ENCODE measurements around the gene PPIL4.

Gene PPIL4, protein sequence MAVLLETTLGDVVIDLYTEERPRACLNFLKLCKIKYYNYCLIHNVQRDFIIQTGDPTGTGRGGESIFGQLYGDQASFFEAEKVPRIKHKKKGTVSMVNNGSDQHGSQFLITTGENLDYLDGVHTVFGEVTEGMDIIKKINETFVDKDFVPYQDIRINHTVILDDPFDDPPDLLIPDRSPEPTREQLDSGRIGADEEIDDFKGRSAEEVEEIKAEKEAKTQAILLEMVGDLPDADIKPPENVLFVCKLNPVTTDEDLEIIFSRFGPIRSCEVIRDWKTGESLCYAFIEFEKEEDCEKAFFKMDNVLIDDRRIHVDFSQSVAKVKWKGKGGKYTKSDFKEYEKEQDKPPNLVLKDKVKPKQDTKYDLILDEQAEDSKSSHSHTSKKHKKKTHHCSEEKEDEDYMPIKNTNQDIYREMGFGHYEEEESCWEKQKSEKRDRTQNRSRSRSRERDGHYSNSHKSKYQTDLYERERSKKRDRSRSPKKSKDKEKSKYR

DNA sequence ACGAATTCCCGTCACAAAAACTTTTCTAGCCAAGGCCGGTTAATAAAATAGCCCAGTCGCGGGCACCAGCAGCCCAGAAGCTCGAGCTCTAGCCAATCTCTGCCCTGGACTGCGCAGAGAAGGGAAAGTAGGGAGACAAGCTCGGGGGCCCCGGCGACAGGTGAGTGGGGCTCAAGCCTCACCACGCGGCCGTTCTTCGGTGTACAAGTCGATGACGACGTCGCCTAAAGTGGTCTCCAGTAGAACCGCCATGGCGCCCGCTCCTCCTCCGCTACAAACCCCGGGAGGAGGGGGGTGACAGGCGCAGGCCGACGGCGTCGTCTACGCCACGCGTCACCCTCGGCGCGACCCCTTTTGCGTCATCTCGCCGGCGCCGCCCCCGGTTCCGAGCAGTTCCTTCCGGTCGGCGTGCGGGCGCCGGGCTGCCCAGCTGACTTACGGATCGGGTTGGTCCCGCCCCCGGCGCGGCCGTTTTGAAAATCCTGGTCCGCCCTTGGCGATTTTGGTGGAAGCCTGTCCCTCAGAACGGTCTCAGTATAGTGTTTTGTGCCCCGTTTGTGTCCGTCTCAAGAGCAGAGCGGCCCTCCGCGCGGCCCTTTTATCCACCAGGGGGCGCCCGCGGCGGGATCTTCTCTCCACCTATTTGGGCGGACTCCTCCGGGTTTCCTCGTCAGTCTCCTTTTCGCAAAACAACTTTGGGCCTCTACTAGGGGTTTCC lies at the start of gene PPIL4:
Gene PPIL4 (minus strand): TSS at position 290 of the 718 bp plus-strand sequence. CDS start 38 bp downstream, at position 252.
- Histone ChIP-seq H3K9ac (ENCODE audit: low read length) (peak within 1 kb of the TSS; percentile 100), H3K27me3 (replicated peaks; ENCODE audit: control insufficient read depth, insufficient read depth, low read length) (no peaks in the 10 kb centered on the region), H3K4me3 (ENCODE audit: low read length) (peak within 1 kb of the TSS; percentile 99), H3K9me3 (ENCODE audit: control insufficient read depth, low read length) (no peaks in the 10 kb centered on the region), H3K4me1 (ENCODE audit: control insufficient read depth, insufficient read depth, low read length) (peaks cover 26% of the 10 kb centered on the region), H3K36me3 (ENCODE audit: control insufficient read depth, insufficient read depth, low read length, severe bottlenecking) (no peaks in the 10 kb centered on the region)
- peak; percentile 98 for DNase-seq (ENCODE audit: low read depth)

DNA sequence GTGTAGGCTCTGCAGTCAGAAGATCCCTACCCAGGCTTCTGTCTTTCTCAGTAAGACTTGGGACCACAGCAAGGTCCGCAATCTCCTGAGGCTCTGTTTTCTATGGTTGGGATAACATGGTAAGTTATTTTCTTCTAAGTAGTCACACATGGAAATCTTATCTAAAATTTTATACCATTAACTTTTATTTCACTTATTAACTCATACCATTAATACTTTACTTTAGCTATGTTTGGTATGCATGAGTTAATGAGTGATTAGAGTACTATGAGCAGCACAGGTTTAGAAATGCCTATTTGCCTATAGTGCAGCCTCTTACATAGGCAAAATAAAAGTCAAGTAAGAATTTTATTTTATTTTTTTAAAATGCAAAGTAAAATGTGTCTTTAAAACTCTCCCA lies 47.6 kb upstream of the PPIL4 start:
- H3K4me3 ChIP-seq (ENCODE audit: low read length), result no peak overlapping the region
- H3K4me1 ChIP-seq (ENCODE audit: control insufficient read depth, insufficient read depth, low read length), result no peaks in the 10 kb centered on the region
- H3K27me3 ChIP-seq (replicated peaks; ENCODE audit: control insufficient read depth, insufficient read depth, low read length), result no peaks in the 10 kb centered on the region
- no peak for DNase-seq (ENCODE audit: low read depth)
- H3K9ac ChIP-seq (ENCODE audit: low read length), result no peak overlapping the region
- peaks cover 75% of the 10 kb centered on the region for H3K36me3 ChIP-seq (ENCODE audit: control insufficient read depth, insufficient read depth, low read length, severe bottlenecking)
- H3K9me3 ChIP-seq (ENCODE audit: control insufficient read depth, low read length), result no peaks in the 10 kb centered on the region

DNA sequence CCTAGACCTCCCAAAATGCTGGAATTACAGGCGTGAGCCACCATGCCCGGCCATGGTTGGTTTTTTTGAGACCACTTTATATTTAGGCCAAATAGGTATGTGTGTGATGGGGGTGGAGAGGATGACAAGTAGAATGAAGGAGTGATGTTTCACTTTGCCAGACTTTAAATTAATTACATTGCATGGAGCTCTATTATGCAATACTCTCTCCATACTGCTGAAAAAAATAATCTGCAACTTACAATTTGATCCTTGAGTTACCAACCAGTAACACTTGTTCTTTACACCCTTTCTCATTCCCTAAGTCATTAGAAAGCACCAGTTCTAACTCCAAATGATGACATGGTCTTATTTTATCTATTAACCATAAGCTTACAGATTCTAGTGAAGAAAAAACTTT lies 47.1 kb upstream of the PPIL4 start:
- Histone ChIP-seq H3K36me3 (ENCODE audit: control insufficient read depth, insufficient read depth, low read length, severe bottlenecking) (peaks cover 79% of the 10 kb centered on the region), H3K9me3 (ENCODE audit: control insufficient read depth, low read length) (no peaks in the 10 kb centered on the region), H3K9ac (ENCODE audit: low read length) (no peak overlapping the region), H3K4me3 (ENCODE audit: low read length) (no peak overlapping the region), H3K4me1 (ENCODE audit: control insufficient read depth, insufficient read depth, low read length) (no peaks in the 10 kb centered on the region), H3K27me3 (replicated peaks; ENCODE audit: control insufficient read depth, insufficient read depth, low read length) (no peaks in the 10 kb centered on the region)
- DNase-seq (ENCODE audit: low read depth), result no peak

DNA sequence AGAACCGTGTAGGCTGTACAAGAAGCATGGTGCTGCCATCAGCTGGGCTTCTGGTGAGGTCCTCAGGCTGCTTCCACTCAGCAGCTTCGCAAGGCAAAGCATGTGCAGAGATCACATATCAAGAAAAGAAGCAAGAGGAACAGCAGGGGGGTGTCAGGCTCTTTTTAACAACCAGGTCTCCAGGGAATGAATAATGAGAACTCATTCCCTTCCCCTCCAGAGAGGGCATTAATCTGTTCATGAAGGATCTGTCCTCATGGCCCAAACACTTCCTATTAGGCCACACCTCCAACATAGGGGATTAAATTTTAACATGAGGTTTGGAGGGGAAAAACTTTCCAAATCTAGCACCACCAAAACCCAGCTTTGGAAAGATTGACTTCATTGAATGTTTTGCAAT lies 40.3 kb upstream of the PPIL4 start:
- H3K4me1 ChIP-seq (ENCODE audit: control insufficient read depth, insufficient read depth, low read length), result no peaks in the 10 kb centered on the region
- H3K36me3 ChIP-seq (ENCODE audit: control insufficient read depth, insufficient read depth, low read length, severe bottlenecking), result peaks cover 63% of the 10 kb centered on the region
- no peak overlapping the region for H3K9ac ChIP-seq (ENCODE audit: low read length)
- H3K4me3 ChIP-seq (ENCODE audit: low read length), result no peak overlapping the region
- H3K9me3 ChIP-seq (ENCODE audit: control insufficient read depth, low read length), result no peaks in the 10 kb centered on the region
- H3K27me3 ChIP-seq (replicated peaks; ENCODE audit: control insufficient read depth, insufficient read depth, low read length), result no peaks in the 10 kb centered on the region
- DNase-seq (ENCODE audit: low read depth), result no peak

DNA sequence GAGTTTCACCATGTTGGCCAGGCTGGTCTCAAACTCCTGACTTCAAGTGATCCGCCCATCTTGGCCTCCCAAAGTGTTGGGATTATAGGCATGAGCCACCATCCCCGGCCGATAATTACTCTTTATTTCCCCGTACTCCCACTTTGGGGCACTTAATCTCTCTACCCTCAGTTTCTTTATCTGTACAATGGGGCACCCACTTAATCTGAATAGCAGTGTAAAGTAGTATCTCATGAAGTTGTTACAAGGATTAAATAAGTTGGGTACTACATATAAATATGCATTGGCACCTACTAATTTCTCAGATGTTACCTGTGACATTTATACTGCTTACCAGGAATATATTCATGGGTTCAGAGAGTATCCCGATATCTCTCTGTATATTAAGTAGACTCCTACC lies 35.5 kb upstream of the PPIL4 start:
- no peaks in the 10 kb centered on the region for H3K9me3 ChIP-seq (ENCODE audit: control insufficient read depth, low read length)
- no peak overlapping the region for H3K4me3 ChIP-seq (ENCODE audit: low read length)
- no peaks in the 10 kb centered on the region for H3K4me1 ChIP-seq (ENCODE audit: control insufficient read depth, insufficient read depth, low read length)
- no peaks in the 10 kb centered on the region for H3K27me3 ChIP-seq (replicated peaks; ENCODE audit: control insufficient read depth, insufficient read depth, low read length)
- no peak for DNase-seq (ENCODE audit: low read depth)
- peaks cover 48% of the 10 kb centered on the region for H3K36me3 ChIP-seq (ENCODE audit: control insufficient read depth, insufficient read depth, low read length, severe bottlenecking)
- H3K9ac ChIP-seq (ENCODE audit: low read length), result no peak overlapping the region

DNA sequence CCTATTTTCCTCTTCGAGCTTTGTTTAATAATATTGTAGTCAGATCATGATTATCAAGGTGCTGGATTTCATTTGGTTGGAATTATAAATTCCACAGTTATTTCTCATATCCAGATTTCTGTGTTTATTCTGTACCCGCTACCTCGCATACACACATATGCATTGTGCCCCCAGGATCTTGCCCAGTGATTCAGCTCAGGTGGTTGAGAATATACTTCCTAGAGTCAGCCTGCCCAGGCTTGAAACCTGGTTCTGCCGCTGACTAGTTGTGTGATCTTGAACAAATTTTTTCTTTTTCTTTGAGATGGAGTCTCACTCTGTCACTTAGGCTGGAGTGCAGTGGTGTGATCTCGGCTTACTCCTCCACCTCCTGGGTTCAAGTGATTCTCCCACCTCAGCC lies 35.0 kb upstream of the PPIL4 start:
- Histone ChIP-seq H3K9me3 (ENCODE audit: control insufficient read depth, low read length) (no peaks in the 10 kb centered on the region), H3K36me3 (ENCODE audit: control insufficient read depth, insufficient read depth, low read length, severe bottlenecking) (peaks cover 48% of the 10 kb centered on the region)

DNA sequence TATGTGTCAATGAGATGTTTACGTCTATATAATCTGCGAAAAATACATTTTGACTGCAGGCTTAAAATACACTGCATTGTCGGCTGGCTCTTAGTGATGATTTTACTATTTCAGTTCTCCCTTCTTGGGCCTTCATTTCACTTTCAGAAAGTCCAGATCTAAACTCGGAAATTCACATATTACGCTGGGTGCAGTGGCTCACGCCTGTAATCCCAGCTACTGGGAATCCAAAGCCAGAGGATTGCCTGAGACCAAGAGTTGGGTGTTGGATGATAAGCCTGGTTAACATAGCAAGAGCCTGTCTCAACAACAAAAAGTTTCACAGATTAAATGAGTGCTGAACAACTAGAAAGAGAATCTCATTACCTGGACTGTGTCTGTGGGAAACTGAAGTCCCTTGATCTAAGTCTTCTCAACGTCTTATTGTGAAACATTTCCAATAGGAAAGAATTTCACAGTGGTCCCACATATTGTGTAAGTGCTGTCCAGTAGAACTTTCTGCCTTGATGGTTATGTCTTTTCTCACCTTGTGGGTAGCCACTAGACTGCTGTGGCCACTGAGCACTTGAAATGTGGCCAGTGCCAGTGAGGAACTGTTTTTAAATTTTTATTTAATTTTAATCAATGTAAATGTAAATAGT lies 22.2 kb upstream of the PPIL4 start:
- no peak overlapping the region for H3K9ac ChIP-seq (ENCODE audit: low read length)
- H3K27me3 ChIP-seq (replicated peaks; ENCODE audit: control insufficient read depth, insufficient read depth, low read length), result no peaks in the 10 kb centered on the region
- no peaks in the 10 kb centered on the region for H3K9me3 ChIP-seq (ENCODE audit: control insufficient read depth, low read length)
- no peaks in the 10 kb centered on the region for H3K36me3 ChIP-seq (ENCODE audit: control insufficient read depth, insufficient read depth, low read length, severe bottlenecking)
- no peak overlapping the region for H3K4me3 ChIP-seq (ENCODE audit: low read length)
- no peak for DNase-seq (ENCODE audit: low read depth)
- peaks cover 16% of the 10 kb centered on the region for H3K4me1 ChIP-seq (ENCODE audit: control insufficient read depth, insufficient read depth, low read length)

More for the DNA sequence above, 35.0 kb upstream of the PPIL4 start:
- Histone ChIP-seq H3K27me3 (replicated peaks; ENCODE audit: control insufficient read depth, insufficient read depth, low read length) (no peaks in the 10 kb centered on the region), H3K9ac (ENCODE audit: low read length) (no peak overlapping the region), H3K4me1 (ENCODE audit: control insufficient read depth, insufficient read depth, low read length) (no peaks in the 10 kb centered on the region), H3K4me3 (ENCODE audit: low read length) (no peak overlapping the region)
- no peak for DNase-seq (ENCODE audit: low read depth)

DNA sequence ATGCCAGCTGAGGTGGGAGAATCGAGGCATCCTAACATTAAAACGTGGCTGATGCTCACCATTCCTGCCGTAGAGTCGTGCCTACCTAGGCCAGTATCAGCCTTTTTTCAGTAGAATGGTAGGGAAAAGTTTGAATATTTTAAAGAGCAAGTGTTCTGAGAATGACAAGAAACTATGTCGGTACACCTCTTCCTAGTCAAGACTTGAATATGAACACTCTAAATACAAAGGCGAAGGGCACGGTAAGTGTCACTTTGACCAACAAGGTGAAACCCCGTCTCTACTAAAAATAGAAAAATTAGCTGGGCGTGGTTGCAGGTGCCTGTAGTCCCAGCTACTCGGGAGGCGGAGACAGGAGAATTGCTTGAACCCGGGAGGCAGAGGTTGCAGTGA lies 21.3 kb upstream of the PPIL4 start:
- no peaks in the 10 kb centered on the region for H3K27me3 ChIP-seq (replicated peaks; ENCODE audit: control insufficient read depth, insufficient read depth, low read length)
- H3K4me3 ChIP-seq (ENCODE audit: low read length), result peak overlapping the region; percentile 96
- H3K36me3 ChIP-seq (ENCODE audit: control insufficient read depth, insufficient read depth, low read length, severe bottlenecking), result no peaks in the 10 kb centered on the region
- H3K4me1 ChIP-seq (ENCODE audit: control insufficient read depth, insufficient read depth, low read length), result peaks cover 16% of the 10 kb centered on the region
- no peak for DNase-seq (ENCODE audit: low read depth)
- peak overlapping the region; percentile 93 for H3K9ac ChIP-seq (ENCODE audit: low read length)
- H3K9me3 ChIP-seq (ENCODE audit: control insufficient read depth, low read length), result no peaks in the 10 kb centered on the region

DNA sequence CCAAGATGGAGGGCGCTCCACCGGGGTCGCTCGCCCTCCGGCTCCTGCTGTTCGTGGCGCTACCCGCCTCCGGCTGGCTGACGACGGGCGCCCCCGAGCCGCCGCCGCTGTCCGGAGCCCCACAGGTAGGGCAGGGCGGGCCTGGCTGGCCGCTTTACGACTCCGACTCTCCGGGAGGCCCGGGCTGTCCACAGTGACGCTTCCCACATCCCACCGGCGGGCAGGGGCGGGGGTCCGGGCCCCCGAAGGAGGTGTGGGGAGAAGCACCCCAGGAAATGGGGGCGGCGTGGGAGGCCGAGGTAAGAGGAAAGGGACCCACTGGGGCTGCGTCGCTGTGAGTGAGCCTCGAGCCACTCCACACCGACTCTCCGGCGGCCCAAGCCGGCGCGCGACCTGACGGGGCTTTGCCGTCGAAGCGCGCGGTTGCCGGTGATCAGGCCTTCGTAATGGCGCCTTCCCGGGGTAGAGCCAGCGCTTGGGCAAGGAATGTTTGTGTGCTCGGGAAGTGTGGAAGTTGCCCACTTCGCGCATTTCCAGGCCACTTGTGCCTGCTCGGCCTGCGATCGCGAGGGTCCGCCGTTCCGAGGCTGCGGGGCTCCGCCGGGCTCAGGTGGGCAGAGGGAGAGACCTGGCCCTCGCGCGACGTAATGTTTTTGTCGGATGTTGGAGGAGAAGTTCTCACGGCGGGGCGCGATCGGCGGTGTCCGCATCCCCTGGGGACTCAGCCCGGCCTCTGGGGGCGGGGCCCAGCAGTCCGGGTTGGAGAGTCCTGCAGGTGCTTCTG lies 20.8 kb upstream of the PPIL4 start:
- Histone ChIP-seq H3K9ac (ENCODE audit: low read length) (peak overlapping the region; percentile 93), H3K36me3 (ENCODE audit: control insufficient read depth, insufficient read depth, low read length, severe bottlenecking) (no peaks in the 10 kb centered on the region), H3K27me3 (replicated peaks; ENCODE audit: control insufficient read depth, insufficient read depth, low read length) (no peaks in the 10 kb centered on the region), H3K9me3 (ENCODE audit: control insufficient read depth, low read length) (no peaks in the 10 kb centered on the region), H3K4me3 (ENCODE audit: low read length) (peak overlapping the region; percentile 96), H3K4me1 (ENCODE audit: control insufficient read depth, insufficient read depth, low read length) (peaks cover 16% of the 10 kb centered on the region)
- peak; percentile 70 for DNase-seq (ENCODE audit: low read depth)

DNA sequence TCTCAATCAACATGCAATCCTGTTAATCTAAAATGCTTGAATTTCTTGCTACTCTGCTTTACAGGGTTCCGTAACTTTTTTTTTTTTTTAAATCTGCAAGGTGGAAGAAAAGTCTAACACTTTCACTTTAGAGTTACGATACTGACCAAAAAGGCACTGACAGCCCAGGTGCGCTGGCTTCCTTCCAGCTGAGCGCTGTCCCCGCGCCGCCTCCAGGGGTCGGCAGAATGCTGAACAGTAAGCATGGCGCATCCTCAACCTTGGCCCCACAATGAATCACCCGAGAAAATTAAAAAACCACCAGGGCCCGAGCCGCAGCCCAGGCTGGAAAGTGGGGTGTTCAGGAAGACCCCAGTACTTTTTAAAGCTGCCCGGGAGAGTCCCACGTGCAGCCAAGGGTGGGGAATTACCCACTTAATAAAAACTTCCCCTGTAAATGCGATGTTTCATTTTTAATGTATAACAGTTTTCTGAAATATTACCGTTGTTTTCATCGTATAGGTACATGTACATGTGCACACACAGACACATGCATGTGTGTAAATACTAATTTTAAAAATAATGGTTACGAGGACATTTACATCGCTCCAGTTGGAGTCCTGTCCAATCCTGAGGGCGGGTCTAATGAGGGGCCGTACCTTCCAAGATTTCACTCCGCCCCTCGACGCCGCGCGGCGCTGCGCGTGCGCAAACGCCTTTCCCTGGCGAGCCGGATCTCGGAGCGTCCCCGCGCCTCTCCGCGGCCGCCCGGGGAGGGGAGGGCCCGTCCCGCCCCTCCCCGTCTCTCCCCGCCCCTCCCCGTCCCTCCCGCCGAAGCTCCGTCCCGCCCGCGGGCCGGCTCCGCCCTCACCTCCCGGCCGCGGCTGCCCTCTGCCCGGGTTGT lies 19.9 kb upstream of the PPIL4 start, which contains the start of gene GINM1:
Gene GINM1 (plus strand): TSS at position 849 of the 883 bp plus-strand sequence. CDS start 40 bp downstream, outside the sequence.
- Histone ChIP-seq H3K36me3 (ENCODE audit: control insufficient read depth, insufficient read depth, low read length, severe bottlenecking) (no peaks in the 10 kb centered on the region), H3K9ac (ENCODE audit: low read length) (peak within 1 kb of the TSS; percentile 93), H3K4me3 (ENCODE audit: low read length) (peak within 1 kb of the TSS; percentile 96), H3K4me1 (ENCODE audit: control insufficient read depth, insufficient read depth, low read length) (peaks cover 16% of the 10 kb centered on the region), H3K9me3 (ENCODE audit: control insufficient read depth, low read length) (no peaks in the 10 kb centered on the region), H3K27me3 (replicated peaks; ENCODE audit: control insufficient read depth, insufficient read depth, low read length) (no peaks in the 10 kb centered on the region)
- DNase-seq (ENCODE audit: low read depth), result peak; percentile 98
